HPDE6-E6E7 (cell line): ENCODE measurements around the gene PIGT.

ENCODE experiments used
- DNase-seq: peaks from one replicate; pipeline ENCODE4 v3.0.0; 2011; ENCODE audit warnings: missing footprints; ENCODE audit errors: extremely low spot score

Gene PIGT

GRCh38 chr20:45427236-45428149 is 11.6 kb downstream of the PIGT start:
- no peak for DNase-seq

DNA sequence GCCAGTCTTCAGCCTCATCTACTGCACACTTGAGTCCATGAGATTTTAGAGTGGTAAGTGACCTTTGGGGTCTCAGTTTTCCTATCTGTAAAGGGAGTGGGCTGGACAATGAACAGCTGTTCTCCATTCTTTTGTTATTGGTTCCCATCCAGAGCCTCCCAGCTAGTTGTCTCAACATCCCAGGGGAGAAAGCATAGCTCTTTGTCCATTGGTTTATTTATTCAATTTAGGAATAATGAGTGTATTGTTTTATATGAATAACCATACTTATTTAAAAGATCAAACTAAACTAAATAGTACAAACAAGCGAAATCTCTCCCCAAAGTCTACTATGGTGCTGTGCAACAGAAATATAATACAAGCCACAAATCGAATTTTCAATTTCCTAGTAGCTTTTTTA is 13.7 kb downstream of the PIGT start:
- DNase-seq: no peak

- no peak for DNase-seq
Measured at GRCh38 chr20:45432294-45432693, 16.4 kb downstream of the PIGT start.

DNA sequence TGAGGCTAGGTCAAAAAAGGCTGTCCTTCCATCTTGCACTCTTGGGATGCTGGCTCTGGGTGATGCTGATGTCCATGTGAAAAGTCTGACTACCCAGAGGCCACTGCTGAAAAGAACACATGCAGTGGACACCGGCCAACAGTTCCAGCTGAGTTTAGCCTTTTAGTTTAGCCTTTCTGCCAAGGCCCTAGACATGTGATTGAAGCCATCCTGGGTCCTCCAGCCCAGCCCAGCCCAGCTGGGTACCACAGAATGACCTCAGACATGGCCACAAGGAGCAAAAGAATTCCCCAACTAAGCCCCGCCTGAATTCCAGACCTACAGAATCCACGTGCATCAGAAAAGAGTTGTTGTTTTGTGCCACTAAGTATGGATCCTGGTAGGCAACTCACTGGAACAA is 17.4 kb downstream of the PIGT start:
- DNase-seq: no peak

GRCh38 chr20:45433976-45434375 is 18.0 kb downstream of the PIGT start:
- no peak for DNase-seq

DNA sequence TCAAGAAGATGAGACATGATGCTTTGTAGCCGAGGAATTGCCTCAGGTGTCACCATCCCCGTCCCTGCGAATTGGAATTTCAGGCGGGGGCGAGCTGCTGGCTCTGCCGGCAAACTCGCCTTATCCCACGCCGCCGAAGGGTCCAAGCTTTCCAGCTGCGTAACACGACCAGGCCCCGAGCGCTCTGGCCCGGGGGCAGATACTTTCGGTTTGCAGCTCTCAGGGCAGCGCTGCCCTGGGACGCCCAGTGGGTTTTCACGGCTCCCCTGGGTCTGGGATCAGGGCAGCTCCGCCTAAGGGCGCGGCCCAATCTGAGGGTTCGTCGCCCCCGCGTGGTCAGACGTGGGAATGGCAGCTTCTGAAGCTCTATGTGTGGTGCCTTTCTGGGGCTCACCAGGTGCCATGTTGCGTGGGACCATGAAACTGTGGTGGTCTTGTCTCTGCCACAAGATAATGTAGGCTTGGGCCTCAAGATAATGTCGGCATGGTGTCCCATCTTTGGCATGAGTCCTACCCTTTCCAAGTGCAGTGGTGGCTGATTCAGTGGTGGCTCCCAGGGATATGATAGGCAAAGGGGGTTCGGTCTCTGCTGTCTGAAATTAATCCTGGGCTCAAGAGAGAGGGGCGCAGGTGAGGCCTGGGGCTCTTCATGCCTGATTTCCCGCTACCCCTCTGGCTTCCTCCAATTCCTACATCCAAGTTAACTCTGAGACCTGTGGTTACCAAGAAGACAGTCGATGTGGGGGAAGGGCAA is 21.0 kb downstream of the PIGT start:
- peak; percentile 98 for DNase-seq

GRCh38 chr20:45440424-45440823 is 24.5 kb downstream of the PIGT start:
- no peak for DNase-seq

GRCh38 chr20:45440891-45441685 is 25.1 kb downstream of the PIGT start:
- no peak for DNase-seq

- no peak for DNase-seq
Measured at GRCh38 chr20:45441746-45442145, 25.8 kb downstream of the PIGT start.

- no peak for DNase-seq
Measured at GRCh38 chr20:45444050-45444449, 28.1 kb downstream of the PIGT start.

GRCh38 chr20:45445805-45446562 is 30.0 kb downstream of the PIGT start:
- peak; percentile 75 for DNase-seq

- no peak for DNase-seq
Measured at GRCh38 chr20:45448270-45448669, 32.3 kb downstream of the PIGT start.

DNA sequence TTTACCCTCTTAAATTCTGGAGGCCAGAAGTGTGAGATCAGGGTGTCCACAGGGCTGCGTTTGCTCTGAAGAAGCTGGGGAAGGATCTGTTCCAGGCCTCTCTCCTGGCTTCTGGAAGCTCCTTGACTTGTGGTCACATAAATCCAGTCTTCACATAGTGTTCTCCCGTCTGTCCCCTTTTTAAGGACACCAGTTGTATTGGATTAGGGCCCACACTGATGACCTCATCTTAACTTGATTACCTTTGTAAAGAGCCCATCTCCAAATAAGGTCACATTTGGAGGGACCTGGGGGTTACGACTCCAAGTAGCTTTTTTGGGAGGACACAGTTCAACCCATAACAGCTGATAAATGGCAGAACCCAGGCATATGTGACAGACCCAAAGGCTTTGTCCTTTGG is 33.6 kb downstream of the PIGT start:
- DNase-seq: no peak

DNA sequence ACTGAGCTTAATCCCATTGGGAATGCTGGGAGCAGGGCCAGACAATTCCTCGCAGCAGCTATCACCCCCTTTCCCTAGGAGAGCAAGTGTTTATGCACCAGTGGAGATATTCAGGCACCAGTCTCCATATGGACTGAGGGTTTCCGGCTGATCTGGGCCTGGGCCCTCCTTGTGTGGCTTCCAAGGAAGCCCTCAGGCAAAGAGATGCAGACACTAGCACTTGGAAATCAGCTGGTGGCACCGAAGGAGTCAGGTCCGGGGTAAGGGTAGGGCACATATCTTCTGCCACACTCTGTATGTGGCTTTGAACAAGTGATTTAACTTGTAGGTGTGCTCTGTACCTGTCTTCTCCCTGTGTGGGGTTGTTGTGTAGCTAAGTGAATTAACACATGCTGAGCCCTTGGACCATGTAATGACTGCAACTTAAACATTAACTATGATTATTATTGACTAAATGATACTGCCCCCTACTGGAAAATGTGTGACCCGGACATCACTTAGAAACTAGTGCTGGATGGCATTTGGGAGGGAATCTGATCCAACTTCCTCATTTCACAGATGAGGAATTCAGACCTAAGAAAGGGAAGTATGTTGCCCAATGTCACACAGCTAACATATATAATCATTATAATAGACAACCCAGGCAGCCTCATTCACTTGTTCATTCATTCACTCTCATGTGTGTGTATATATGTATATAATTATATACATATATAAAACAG is 34.3 kb downstream of the PIGT start:
- no peak for DNase-seq

DNA sequence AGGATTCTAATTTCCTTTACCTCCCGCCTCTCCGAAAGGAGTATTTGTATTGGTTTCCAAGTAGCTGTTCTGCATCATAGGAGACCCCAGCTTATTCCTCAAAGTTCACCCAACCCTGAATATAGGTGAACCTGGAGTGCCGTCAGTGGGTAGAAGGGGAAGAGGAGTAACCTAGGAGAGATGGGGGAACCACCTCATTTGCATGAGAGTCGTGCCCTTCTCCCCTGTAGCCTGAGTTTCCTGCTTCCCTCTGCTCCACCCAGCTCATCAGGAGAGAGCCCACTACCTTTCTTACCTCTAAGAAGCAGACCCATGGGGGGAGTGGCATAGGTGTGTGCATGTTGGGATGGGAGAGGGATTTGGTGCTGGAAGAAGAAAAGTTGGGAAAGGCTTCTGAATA is 36.3 kb downstream of the PIGT start:
- DNase-seq: no peak

DNA sequence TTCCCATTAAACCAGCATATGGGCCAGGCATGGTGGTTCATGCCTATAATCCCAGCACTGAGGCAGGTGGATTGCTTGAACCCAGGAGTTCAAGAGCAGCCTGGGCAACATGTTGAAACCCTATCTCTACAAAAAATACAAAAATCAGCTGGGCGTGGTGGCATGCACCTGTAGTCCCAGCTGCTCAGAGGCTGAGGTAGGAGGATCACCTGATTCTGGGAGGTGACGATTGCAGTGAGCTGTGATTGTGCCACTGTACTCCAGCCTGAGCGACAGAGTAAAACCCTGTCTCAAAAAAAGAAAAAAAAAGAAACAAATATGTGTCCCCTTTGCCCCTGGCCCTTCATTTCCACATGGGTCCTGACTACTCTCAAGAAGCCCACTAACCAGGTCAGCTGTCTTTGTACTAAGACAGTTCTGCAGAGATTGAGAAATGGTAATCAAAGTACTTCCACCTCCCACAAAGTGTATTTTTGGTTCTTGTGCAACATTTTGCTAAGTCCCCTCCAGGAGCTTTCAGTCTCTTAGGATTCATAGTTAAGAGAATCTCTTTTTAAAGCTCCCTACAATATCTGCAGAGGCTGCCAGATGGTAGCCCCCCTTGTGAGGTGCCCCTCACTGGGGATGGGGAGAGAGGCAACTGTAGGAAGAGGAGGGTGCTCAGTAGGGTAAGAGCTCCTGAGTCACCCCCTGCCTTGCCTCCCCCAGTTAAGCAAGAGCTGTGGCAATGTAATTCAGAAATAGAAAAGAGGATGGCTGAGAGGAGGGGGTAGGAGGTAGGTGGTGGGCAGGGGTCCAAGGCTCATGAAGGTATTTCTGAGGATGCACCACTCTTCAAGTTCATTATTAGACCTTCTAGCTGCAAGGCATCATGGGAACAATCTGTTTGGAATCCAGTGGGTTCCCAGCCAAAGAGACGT is 37.1 kb downstream of the PIGT start:
- DNase-seq: no peak

- no peak for DNase-seq
Measured at GRCh38 chr20:45456632-45457031, 40.7 kb downstream of the PIGT start.

- DNase-seq: no peak
Measured at GRCh38 chr20:45459606-45460005, 43.7 kb downstream of the PIGT start.

- no peak for DNase-seq
Measured at GRCh38 chr20:45461225-45461624, 45.3 kb downstream of the PIGT start.
